Measurements from ENCODE around the gene DSCAM. TPM values are rescaled to one million over a fixed set of nuclear protein-coding genes. Genes with fewer than 3 reads are reported as not detected.

Gene DSCAM
- polyA plus RNA-seq, 1 experiment: 0.10 TPM

DNA sequence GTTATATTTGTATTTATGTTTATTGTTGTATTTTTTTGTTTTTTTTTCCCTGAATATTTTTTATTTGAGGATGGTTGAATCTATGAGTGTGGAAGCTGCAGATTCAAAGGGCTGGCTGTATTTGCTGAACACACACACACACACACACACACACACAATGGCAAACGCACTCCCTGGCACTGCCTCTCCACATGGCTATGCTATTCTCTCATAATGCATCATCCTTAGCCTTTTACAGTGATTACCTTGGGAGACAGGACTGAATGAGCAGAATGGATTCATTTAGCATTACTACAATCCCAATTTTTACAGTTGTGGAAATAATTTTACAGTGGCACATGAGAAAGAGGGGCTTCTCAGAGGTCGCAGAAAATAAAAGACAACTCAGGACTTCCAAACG is 589.6 kb downstream of the DSCAM start:
- H3K4me3 ChIP-seq (ENCODE audit: low read depth, low read length): no peak overlapping the region
- no peak for DNase-seq (ENCODE audit: low read depth)
- H3K36me3 ChIP-seq (ENCODE audit: control insufficient read depth, insufficient read depth, low read length): no peaks in the 10 kb centered on the region
- POLR2A ChIA-PET: no interaction called here
- no peak for TF ChIP-seq CTCF (IDR thresholded peaks at IDR 0.05; ENCODE audit: insufficient read depth, low read depth, low read length)
- CTCF ChIA-PET: no interaction called here
- H3K27me3 ChIP-seq (ENCODE audit: control insufficient read depth, insufficient read depth, low read length): no peaks in the 10 kb centered on the region

DNA sequence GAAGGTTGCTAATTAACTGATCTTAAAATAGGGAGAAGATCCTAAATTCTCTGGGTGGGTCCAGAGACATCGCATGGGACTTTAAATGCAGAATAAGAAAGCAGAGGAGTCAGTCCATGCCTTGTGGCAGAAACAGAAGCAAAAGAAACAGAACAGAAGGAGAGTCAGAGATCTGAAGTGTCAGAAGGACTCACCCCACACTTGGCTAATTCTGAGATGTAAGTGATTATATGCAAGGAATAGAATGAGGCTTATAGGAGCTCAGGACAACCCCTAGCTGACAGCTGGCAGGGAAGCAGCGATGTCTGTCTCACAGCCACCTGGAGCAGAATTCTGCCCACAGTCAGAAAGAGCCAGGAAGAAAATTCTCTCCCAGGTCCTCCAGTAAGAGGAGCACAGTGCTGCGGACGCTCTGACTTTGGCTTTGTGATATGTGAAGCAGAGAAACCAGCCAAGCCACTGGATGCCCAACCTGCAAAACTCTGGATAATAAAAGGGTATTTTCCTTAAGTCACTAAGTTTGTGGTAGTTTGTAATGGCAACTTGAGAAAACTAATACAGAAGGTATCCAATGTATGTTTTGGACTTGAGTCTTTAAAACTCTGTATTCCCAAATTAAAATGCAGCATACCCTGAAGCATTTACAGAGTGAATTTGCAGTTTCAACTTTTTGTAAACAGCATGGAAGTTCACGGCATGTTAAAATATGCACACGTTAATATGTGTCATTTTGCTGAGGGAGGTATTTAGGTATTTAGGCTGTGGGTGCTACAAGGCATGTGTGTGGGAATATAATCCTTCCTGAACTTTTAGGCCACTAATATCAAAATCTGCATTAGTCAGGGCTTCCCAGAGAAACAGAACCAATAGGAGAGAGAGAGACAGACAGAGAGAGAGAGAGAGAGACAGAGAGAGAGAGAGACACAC is 591.2 kb downstream of the DSCAM start:
- DNase-seq (ENCODE audit: low read depth): no peak
- no peaks in the 10 kb centered on the region for H3K36me3 ChIP-seq (ENCODE audit: control insufficient read depth, insufficient read depth, low read length)
- no peak overlapping the region for H3K4me3 ChIP-seq (ENCODE audit: low read depth, low read length)
- ChIA-PET POLR2A (no interaction called here), CTCF (no interaction called here)
- TF ChIP-seq CTCF (IDR thresholded peaks at IDR 0.05; ENCODE audit: insufficient read depth, low read depth, low read length): no peak
- no peaks in the 10 kb centered on the region for H3K27me3 ChIP-seq (ENCODE audit: control insufficient read depth, insufficient read depth, low read length)

DNA sequence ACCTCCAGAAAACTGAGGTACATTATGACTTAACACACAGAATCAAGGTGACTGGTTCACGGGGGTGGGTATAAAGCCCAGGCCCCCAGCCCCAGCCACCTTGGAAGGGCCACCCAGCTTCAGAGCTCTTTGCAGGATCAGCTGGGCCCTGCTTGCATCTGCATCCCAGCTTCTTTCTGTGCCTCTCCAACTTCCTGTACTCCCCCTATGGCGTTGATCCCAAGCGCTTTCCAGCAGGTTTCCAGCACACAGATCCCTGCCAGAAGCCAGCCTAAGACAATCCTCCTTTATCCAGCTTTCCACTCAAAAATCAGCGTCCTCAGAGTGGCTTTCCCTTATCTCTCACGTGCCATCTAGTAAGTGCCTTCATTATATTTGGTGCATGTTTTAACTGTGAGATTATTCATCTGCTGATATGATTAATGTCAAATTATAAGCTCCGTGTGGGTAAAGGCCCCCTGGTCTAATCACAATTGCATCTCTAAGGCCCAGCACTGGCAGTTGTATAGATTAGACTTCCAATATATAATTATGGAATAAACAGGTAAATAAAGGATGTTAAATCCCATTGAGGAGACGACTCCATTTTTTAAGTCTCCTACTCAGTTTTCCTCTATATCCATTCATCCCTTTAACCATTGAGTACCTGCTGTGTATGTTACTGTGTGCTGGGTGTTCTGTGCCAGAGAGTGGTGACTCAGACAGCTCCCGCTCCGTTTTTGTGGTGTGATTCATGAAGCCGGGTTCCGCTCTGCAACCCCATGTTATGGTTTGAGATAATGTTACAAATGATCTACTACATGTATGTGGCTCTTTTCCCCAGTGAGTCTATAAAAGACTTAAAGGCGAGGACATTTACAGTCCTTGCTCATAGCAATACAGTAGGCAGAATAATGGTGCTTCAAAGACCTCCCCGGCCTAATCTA is 592.2 kb downstream of the DSCAM start:
- H3K36me3 ChIP-seq (ENCODE audit: control insufficient read depth, insufficient read depth, low read length): no peaks in the 10 kb centered on the region
- POLR2A ChIA-PET: no interaction called here
- DNase-seq (ENCODE audit: low read depth): peak; percentile 1
- no peak for TF ChIP-seq CTCF (IDR thresholded peaks at IDR 0.05; ENCODE audit: insufficient read depth, low read depth, low read length)
- CTCF ChIA-PET: no interaction called here
- H3K4me3 ChIP-seq (ENCODE audit: low read depth, low read length): no peak overlapping the region
- no peaks in the 10 kb centered on the region for H3K27me3 ChIP-seq (ENCODE audit: control insufficient read depth, insufficient read depth, low read length)

- no peak for DNase-seq (ENCODE audit: low read depth)
- ChIA-PET POLR2A (no interaction called here), CTCF (no interaction called here)
- Histone ChIP-seq H3K36me3 (ENCODE audit: control insufficient read depth, insufficient read depth, low read length) (no peaks in the 10 kb centered on the region), H3K27me3 (ENCODE audit: control insufficient read depth, insufficient read depth, low read length) (no peaks in the 10 kb centered on the region), H3K4me3 (ENCODE audit: low read depth, low read length) (no peak overlapping the region)
- TF ChIP-seq CTCF (IDR thresholded peaks at IDR 0.05; ENCODE audit: insufficient read depth, low read depth, low read length): no peak
Measured at GRCh38 chr21:40253112-40253511, 593.8 kb downstream of the DSCAM start.
